Activated naive CD8-positive, alpha-beta T cell treated with anti-CD3 and anti-CD28 coated beads, Interleukin-2, amount 10 ng/mL, durations not matched to agents 7 days and 5 days (primary cell): ENCODE measurements around the gene KMT5C. TPM values are rescaled to one million over a fixed set of nuclear protein-coding genes. Genes with fewer than 3 reads are reported as not detected.

Source experiments
- ATAC-seq: fragments of 150-1000 bp; cut with Tn5 transposase; one replicate; pipeline ENCODE4 v1.10.0; 2021; ENCODE audit warnings: low read depth, moderate library complexity
- POLR2A ChIA-PET: fragments of 350-600 bp; sonication (Branson Sonifier 250); formaldehyde crosslinking; loops from one replicate; lab custom pipeline; 2021; ENCODE audit warnings: antibody characterized with exemption; lab: Charles Lee
- DNase-seq: peaks from one replicate; pipeline ENCODE4 v3.0.0; 2021
- H3K27ac Mint-ChIP-seq: one replicate; pipeline ENCODE4 v1.8.0; 2022; ENCODE audit warnings: mild to moderate bottlenecking, mixed read lengths
- H3K27me3 Mint-ChIP-seq: one replicate; pipeline ENCODE4 v1.8.0; 2022; ENCODE audit warnings: mild to moderate bottlenecking, moderate library complexity, mixed read lengths
- H3K36me3 Mint-ChIP-seq: one replicate; pipeline ENCODE4 v1.8.0; 2021; ENCODE audit warnings: mild to moderate bottlenecking, mixed read lengths
- H3K4me1 Mint-ChIP-seq: one replicate; pipeline ENCODE4 v1.8.0; 2021; ENCODE audit warnings: mixed read lengths
- H3K4me3 Mint-ChIP-seq: one replicate; pipeline ENCODE4 v1.8.0; 2022; ENCODE audit warnings: mild to moderate bottlenecking, moderate library complexity, mixed read lengths
- H3K9me3 Mint-ChIP-seq: one replicate; pipeline ENCODE4 v1.8.0; 2021; ENCODE audit warnings: mixed read lengths
- total RNA-seq, 2 experiments: library from RNA; stranded (reverse); gene quantifications; one replicate each; pipeline ENCODE4 v1.2.3, GENCODE V29; 2021

The KMT5C gene
- 10 to 100 TPM; 26.4 to 28.5 TPM for total RNA-seq

DNA sequence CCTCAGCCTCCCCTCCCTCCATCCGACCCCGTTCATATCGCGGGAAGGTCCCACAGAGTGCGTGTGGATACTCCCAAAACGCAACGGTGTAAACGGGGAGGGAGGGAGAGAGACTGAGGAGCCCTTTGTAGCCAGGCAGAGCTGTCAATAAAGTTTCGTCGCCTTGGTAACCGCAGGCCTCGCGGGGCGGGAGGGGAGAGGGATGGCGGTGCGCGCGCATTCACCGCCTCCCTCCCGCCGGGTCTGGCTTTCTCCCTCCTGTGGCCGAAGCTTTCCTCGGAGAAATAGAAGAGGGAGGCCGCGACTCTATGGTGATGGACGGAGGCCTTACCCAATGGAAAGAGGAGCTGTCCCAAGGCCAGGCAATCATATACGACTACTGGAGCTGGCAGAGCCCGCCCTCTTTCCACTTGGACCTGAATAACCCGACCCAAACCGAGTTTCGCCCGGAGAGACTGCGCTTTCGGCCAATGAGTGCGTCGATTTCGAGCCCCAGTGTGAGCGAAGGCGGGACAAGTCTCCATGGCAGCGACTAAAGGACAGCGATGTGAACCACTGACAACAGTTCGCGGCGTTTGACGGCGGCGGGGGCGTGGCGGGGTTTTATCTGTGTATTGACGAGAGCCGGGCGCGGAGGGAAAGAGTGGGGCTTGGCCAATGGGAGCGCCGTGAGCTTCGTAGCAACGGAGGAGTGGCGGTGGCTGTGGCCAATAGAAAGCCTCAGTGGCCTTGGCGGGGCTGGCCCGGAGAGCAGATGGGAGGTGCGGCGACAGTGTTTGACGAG, at the start of gene KMT5C:
Gene KMT5C (plus strand): TSS at position 772 of the 784 bp plus-strand sequence. CDS start 2,061 bp downstream, outside the sequence.
- DNase-seq (peak; percentile 99), ATAC-seq (peak; percentile 87)
- POLR2A ChIA-PET, result interaction anchor here (0.5 to 2.4 kb wide), 30 partner anchors 9 to 1968 kb away, joined by 3 to 28 read pairs (median 4); partner anchors contain the start of genes COX6B2, FIZ1, HSPBP1 and ISOC2
- peak within 1 kb of the TSS; percentile 98 for H3K27ac Mint-ChIP-seq
- H3K4me3 Mint-ChIP-seq, result peak within 1 kb of the TSS; percentile 97
- no peaks in the 10 kb centered on the region for H3K9me3 Mint-ChIP-seq
- H3K36me3 Mint-ChIP-seq, result peaks cover 7% of the 10 kb centered on the region
- peaks cover 16% of the 10 kb centered on the region for H3K27me3 Mint-ChIP-seq
- peaks cover 14% of the 10 kb centered on the region for H3K4me1 Mint-ChIP-seq

DNA sequence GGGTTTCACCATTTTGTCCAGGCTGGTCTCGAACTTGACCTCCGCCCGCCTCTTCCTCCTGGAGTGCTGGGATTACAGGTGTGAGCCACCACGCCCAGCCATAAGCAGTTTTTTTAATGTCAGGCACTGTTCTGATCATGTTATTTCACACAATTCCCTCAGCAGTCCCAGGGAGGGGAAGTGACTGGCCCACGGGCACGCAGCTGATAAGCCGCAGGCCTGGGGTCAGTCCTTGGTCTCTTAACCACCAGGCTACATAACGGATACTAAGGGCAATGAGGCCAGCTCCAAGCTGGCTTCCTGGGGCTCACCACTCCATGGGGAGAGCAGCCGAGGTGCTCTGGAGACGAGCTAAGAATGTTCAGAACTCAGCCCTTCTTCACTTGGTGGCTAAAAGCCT, 42.4 kb upstream of the KMT5C start:
- no peak overlapping the region for H3K27ac Mint-ChIP-seq
- H3K4me1 Mint-ChIP-seq, result peaks cover 3% of the 10 kb centered on the region
- DNase-seq (no peak), ATAC-seq (no peak)
- no peaks in the 10 kb centered on the region for H3K9me3 Mint-ChIP-seq
- H3K36me3 Mint-ChIP-seq, result no peaks in the 10 kb centered on the region
- H3K27me3 Mint-ChIP-seq, result peaks cover 3% of the 10 kb centered on the region
- H3K4me3 Mint-ChIP-seq, result no peak overlapping the region
- POLR2A ChIA-PET, result interaction anchor here (0.6 kb wide), 1 partner anchor 958 kb away, joined by 5 read pairs; the partner anchor contains the start of gene LILRA4

DNA sequence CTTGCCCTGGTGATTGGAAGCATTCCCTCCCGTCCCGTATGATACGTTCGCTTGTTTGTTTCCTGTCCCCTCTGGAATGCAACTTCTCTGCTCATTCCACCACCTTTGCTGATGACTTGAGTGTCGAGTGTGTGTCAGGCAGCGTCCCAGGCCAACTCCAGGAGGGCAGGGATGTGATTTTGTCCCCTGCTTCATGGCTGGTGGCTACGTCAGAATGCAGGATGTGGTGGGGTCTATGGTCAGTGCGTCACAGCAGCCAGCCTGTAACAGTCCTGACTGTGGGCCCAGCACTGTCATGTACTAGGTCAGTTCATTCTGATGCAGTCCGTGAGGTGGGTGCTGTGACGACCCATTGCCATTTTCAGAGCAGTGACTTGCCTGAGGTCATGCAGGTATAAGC, 39.7 kb upstream of the KMT5C start:
- no peak overlapping the region for H3K27ac Mint-ChIP-seq
- DNase-seq, result no peak
- no peak overlapping the region for H3K4me3 Mint-ChIP-seq
- ATAC-seq, result no peak
- H3K4me1 Mint-ChIP-seq, result peaks cover 3% of the 10 kb centered on the region
- POLR2A ChIA-PET, result no interaction called here
- H3K36me3 Mint-ChIP-seq, result peaks cover 2% of the 10 kb centered on the region
- H3K27me3 Mint-ChIP-seq, result peaks cover 3% of the 10 kb centered on the region
- H3K9me3 Mint-ChIP-seq, result no peaks in the 10 kb centered on the region

DNA sequence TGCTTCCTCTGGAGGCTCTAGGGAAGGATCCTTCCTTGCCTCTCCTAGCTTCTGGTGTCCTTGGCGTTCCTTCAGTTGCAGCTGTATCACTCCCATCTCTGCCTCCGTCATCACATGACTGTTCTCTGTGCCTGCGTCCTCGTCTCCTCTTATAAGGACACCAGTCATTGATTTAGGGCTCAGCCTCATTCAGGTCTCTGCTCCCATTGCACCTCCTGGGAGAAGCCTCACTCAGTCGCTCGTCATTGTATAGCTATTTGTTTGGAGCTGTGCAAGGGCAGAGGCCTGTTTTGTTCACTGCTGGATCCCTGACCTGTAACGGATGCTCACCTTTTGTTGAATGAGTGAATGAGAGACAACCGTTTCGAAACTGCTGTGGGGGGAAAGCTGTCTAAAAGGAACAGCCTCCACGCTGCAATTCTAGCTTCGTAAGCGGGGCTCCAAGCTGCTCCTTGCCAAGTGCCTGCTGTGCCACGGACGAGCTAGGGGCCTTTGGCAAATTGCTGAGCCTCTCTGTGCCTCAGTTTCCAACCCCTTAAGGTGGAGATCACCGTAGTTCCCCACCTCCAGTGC, 38.7 kb upstream of the KMT5C start:
- H3K27me3 Mint-ChIP-seq, result peaks cover 3% of the 10 kb centered on the region
- H3K4me1 Mint-ChIP-seq, result peaks cover 8% of the 10 kb centered on the region
- no peak overlapping the region for H3K27ac Mint-ChIP-seq
- H3K9me3 Mint-ChIP-seq, result no peaks in the 10 kb centered on the region
- H3K4me3 Mint-ChIP-seq, result peak overlapping the region; percentile 95
- POLR2A ChIA-PET, result interaction anchor here (0.6 to 2.8 kb wide), 14 partner anchors 8 to 305 kb away, joined by 3 to 28 read pairs (median 6); partner anchors contain the start of genes HSPBP1, KMT5C, PPP6R1 and TMEM238
- peaks cover 5% of the 10 kb centered on the region for H3K36me3 Mint-ChIP-seq
- DNase-seq, result no peak
- ATAC-seq, result no peak

DNA sequence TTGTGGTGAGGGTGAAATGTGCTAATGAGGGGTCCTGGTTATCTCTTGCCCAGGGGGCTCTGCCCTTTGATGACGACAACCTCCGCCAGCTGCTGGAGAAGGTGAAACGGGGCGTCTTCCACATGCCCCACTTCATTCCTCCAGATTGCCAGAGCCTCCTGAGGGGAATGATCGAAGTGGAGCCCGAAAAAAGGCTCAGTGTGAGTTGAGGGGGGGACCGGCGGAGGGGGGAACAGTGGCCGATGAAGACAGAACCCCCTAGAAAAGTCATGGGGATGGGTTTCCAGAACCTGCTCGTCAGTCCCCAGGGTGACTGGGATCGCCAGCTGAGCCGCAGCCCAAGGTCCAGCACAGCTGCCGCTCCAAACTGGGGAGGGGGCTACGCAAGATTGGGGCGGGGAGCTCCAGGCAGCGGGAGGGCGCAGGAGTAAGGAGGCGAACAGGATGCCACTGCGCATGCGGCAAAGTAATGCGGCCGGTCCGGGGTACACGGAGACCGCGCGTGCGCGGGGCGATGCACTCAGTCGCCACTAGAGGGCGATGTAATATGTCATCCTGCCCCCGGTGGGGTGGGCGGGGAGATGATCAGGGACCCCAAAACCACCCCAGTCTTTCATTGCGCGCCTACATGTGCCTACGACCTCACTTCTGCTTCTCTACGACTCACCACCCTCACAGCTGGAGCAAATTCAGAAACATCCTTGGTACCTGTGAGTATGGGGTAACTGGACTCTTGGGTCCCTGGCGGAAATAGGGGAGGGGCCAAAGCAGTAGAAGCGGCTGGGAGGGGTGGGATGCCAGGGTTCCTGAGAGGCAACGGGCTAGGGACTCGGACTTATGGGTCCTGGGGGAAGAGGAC, 38.0 kb upstream of the KMT5C start:
- DNase-seq (peak; percentile 98), ATAC-seq (peak; percentile 91)
- Mint-ChIP-seq H3K36me3 (peaks cover 7% of the 10 kb centered on the region), H3K27me3 (peaks cover 3% of the 10 kb centered on the region), H3K27ac (peak overlapping the region; percentile 98), H3K9me3 (no peaks in the 10 kb centered on the region), H3K4me1 (peaks cover 8% of the 10 kb centered on the region), H3K4me3 (peak overlapping the region; percentile 95)
- POLR2A ChIA-PET, result interaction anchor here (0.6 to 2.8 kb wide), 16 partner anchors 9 to 305 kb away, joined by 3 to 28 read pairs (median 6); partner anchors contain the start of genes HSPBP1, KMT5C, PPP6R1 and RPL28

DNA sequence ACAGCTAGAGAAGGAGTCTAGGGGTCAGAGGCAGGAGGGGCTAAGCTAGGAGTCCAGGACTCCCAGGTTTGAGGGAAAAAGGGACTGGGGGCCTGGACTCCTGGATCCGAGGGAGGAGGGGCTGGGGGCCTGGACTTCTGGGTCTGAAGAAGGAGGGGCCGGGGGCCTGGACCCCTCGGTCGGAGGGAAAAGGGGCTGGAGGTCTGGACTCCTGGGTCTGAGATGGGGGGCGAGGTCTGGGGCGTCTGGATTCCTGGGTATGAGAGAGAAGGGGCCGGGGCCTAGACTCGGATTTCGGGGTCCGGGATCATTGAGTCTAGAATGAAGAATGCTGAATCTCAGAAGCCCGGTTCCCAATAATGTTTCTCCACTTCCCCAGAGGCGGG, 37.4 kb upstream of the KMT5C start:
- Mint-ChIP-seq H3K4me1 (peaks cover 8% of the 10 kb centered on the region), H3K4me3 (peak overlapping the region; percentile 95), H3K36me3 (peaks cover 7% of the 10 kb centered on the region), H3K9me3 (no peaks in the 10 kb centered on the region), H3K27me3 (peaks cover 3% of the 10 kb centered on the region), H3K27ac (peak overlapping the region; percentile 98)
- POLR2A ChIA-PET, result interaction anchor here (1.2 to 2.8 kb wide), 12 partner anchors 9 to 304 kb away, joined by 3 to 28 read pairs (median 6); partner anchors contain the start of genes KMT5C, PPP6R1, RPL28 and TMEM238
- no peak for DNase-seq
- no peak for ATAC-seq

DNA sequence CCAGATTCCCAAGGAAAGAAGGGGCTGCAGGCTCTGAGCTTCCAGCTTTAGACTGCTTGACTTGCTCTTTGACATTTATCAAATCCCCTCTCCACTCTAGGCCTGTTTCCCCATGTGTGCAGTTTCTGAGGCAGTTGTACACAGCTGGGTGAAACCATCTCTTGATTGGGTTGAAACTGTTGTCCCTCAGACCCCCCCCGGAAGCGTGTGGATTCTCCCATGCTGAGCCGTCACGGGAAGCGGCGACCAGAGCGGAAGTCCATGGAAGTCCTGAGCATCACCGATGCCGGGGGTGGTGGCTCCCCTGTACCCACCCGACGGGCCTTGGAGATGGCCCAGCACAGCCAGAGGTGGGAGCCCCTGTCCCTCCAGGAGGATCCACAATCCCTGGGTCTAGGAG, 36.2 kb upstream of the KMT5C start:
- peaks cover 8% of the 10 kb centered on the region for H3K4me1 Mint-ChIP-seq
- POLR2A ChIA-PET, result interaction anchor here (1.4 to 2.8 kb wide), 5 partner anchors 36 to 104 kb away, joined by 4 to 28 read pairs (median 15); partner anchors contain the start of genes KMT5C, RPL28, TMEM238 and UBE2S
- no peak overlapping the region for H3K27ac Mint-ChIP-seq
- H3K4me3 Mint-ChIP-seq, result no peak overlapping the region
- H3K27me3 Mint-ChIP-seq, result peaks cover 3% of the 10 kb centered on the region
- no peaks in the 10 kb centered on the region for H3K9me3 Mint-ChIP-seq
- ATAC-seq (no peak), DNase-seq (no peak)
- peaks cover 7% of the 10 kb centered on the region for H3K36me3 Mint-ChIP-seq

DNA sequence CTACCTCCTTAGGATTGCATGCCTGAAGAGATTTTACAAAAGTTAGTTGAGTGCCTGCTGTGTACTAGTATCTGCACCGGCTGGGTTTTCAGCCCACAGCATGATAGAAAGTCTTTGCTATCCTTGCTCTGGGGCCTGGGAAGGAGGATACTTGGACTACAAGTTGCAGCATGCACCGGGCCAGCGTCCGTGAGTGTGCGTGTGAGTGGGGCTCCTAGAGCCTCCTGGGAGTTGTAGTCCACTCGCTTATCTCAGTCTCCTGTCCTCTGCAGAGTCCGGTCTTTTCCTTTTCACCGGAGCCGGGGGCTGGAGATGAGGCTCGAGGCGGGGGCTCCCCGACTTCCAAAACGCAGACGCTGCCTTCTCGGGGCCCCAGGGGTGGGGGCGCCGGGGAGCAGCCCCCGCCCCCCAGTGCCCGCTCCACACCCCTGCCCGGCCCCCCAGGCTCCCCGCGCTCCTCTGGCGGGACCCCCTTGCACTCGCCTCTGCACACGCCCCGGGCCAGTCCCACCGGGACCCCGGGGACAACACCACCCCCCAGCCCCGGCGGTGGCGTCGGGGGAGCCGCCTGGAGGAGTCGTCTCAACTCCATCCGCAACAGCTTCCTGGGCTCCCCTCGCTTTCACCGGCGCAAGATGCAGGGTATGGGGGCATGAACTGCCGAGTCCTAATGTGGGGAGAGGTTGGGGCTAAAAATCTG, 35.2 kb upstream of the KMT5C start:
- ATAC-seq, result no peak
- DNase-seq, result no peak
- Mint-ChIP-seq H3K27ac (no peak overlapping the region), H3K4me1 (peaks cover 8% of the 10 kb centered on the region), H3K9me3 (no peaks in the 10 kb centered on the region), H3K27me3 (no peaks in the 10 kb centered on the region), H3K4me3 (no peak overlapping the region), H3K36me3 (peaks cover 7% of the 10 kb centered on the region)
- POLR2A ChIA-PET, result interaction anchor here (1.4 kb wide), 1 partner anchor 44 kb away, joined by 5 read pairs; no protein-coding TSS in a partner anchor

DNA sequence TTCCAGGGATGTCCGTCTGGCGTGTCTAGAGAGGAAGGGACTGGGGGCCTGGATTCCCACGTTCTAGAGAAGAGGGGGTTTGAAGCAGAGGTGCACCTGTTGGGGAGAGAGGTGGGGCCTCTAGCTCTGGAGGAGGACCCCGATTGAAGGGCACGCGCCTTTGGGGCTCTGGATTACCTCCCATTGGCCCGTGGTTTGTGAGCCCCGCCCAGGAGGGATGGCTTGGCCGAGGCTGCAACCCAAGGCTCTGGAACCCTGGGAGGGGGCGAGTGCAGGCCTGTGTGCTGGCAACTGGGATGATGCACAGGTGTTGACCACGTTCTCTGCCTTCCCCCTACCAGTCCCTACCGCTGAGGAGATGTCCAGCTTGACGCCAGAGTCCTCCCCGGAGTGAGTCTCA, 34.7 kb upstream of the KMT5C start:
- DNase-seq, result no peak
- H3K4me3 Mint-ChIP-seq, result no peak overlapping the region
- H3K36me3 Mint-ChIP-seq, result peaks cover 7% of the 10 kb centered on the region
- H3K27ac Mint-ChIP-seq, result no peak overlapping the region
- no peaks in the 10 kb centered on the region for H3K27me3 Mint-ChIP-seq
- H3K4me1 Mint-ChIP-seq, result peaks cover 8% of the 10 kb centered on the region
- POLR2A ChIA-PET, result interaction anchor here (1.4 to 1.5 kb wide), 2 partner anchors 79 to 82 kb away, joined by 3 to 4 read pairs; partner anchors contain the start of gene TMEM238
- ATAC-seq, result no peak
- no peaks in the 10 kb centered on the region for H3K9me3 Mint-ChIP-seq

DNA sequence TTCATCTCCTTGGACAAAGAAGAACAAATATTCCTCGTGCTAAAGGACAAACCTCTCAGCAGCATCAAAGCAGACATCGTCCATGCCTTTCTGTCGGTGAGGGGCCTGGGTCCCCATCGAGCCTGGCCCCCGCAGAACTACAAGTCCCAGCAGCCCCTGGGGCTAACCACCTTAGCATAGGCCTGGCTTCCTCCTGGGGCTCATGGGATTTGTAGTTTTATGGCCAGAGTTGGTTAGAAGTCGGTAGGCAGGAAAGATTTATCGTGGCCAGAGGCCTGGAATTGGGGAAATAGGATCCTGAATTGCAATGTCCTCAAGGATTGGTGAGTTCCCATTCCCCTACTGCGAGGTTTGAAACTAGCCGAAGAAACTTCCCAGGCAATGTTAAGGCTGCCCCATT, 34.2 kb upstream of the KMT5C start:
- peaks cover 7% of the 10 kb centered on the region for H3K36me3 Mint-ChIP-seq
- ATAC-seq, result peak; percentile 44
- no peak overlapping the region for H3K4me3 Mint-ChIP-seq
- peak; percentile 52 for DNase-seq
- POLR2A ChIA-PET, result interaction anchor here (1.1 to 1.5 kb wide), 3 partner anchors 33 to 82 kb away, joined by 3 to 5 read pairs (median 4); partner anchors contain the start of genes KMT5C and TMEM238
- H3K9me3 Mint-ChIP-seq, result no peaks in the 10 kb centered on the region
- H3K4me1 Mint-ChIP-seq, result peaks cover 8% of the 10 kb centered on the region
- no peak overlapping the region for H3K27ac Mint-ChIP-seq
- no peaks in the 10 kb centered on the region for H3K27me3 Mint-ChIP-seq

DNA sequence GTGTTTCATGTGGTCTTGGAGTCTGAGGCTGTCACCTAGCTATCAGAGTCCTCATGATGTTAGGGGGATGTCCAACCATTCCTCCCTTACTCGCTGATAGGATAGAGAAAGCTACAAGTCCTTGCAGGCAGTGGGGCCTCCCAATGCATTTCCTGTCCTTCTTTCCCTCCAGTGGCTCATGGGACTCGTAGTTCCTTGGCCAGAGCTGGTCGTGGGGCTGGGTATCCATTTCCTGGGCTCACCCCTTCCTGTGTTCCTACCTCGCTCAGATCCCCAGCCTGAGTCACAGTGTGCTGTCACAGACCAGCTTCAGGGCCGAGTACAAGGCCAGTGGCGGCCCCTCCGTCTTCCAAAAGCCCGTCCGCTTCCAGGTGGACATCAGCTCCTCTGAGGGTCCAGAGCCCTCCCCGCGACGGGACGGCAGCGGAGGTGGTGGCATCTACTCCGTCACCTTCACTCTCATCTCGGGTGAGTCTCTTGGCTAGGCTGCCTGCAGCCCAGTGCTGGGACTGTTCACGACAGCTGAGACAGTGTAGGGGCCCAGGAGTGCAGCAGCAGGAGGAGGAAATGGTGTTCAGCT, 33.6 kb upstream of the KMT5C start:
- no peak overlapping the region for H3K27ac Mint-ChIP-seq
- POLR2A ChIA-PET, result interaction anchor here (1.1 to 1.5 kb wide), 4 partner anchors 33 to 101 kb away, joined by 3 to 5 read pairs (median 4); partner anchors contain the start of genes KMT5C, TMEM238 and UBE2S
- no peaks in the 10 kb centered on the region for H3K9me3 Mint-ChIP-seq
- no peaks in the 10 kb centered on the region for H3K27me3 Mint-ChIP-seq
- no peak overlapping the region for H3K4me3 Mint-ChIP-seq
- H3K36me3 Mint-ChIP-seq, result peaks cover 7% of the 10 kb centered on the region
- DNase-seq (no peak), ATAC-seq (no peak)
- peaks cover 8% of the 10 kb centered on the region for H3K4me1 Mint-ChIP-seq

DNA sequence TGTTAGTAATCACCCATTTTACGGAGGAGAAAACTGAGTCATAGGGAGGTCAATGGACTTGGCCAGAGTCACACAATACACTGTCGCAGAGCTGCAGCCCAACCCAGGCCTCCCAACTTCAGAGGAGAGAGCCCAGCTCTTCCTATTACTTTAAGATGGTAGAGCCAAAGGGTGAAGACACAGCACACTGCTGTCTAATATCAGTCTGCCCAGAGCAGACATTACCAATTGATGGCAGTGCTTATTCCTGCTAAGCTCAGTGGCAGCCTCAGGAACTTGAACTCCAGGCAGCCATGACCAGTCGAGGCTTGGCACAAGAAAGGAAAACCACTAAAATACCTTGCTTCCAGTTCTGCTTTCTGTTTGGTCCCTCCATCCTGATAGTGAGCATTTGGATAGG, 33.0 kb upstream of the KMT5C start:
- no peak overlapping the region for H3K27ac Mint-ChIP-seq
- no peaks in the 10 kb centered on the region for H3K9me3 Mint-ChIP-seq
- POLR2A ChIA-PET, result interaction anchor here (1.2 kb wide), 1 partner anchor 101 kb away, joined by 4 read pairs; the partner anchor contains the start of gene UBE2S
- peaks cover 8% of the 10 kb centered on the region for H3K4me1 Mint-ChIP-seq
- DNase-seq, result no peak
- ATAC-seq, result no peak
- no peak overlapping the region for H3K4me3 Mint-ChIP-seq
- H3K36me3 Mint-ChIP-seq, result peaks cover 7% of the 10 kb centered on the region
- no peaks in the 10 kb centered on the region for H3K27me3 Mint-ChIP-seq
